ENCODE measurements around the gene SPPL3. TPM values are rescaled to one million over a fixed set of nuclear protein-coding genes. Genes with fewer than 3 reads are reported as not detected.

SPPL3 gene
- total and polyA plus RNA-seq, 12 donors: 9.7 to 45.0 (median 35.7) TPM

DNA sequence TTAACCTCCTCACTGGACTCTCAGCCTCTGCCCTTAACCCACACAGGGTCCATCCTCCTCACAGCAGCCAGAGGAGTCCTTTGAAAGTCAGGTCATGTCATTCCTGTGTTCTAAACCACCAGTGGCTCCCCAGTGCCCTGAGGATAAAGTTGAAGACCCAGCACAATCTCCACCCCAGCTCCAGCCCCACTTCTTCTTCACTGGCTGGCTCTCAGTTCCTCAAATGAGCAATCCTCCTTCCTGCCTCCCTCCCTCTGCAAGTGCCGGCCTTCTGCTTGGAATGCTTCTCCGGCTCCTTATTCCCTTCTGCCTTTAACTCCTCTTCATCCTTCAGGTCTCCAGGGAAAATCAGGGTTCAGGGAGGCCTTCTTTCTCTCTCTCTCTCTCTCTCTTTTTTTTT is 32.0 kb upstream of the SPPL3 start:
- Histone ChIP-seq H3K27me3 (peaks cover 0 to 24% (median 0%) of the 10 kb centered on the region in 7 donors), H3K4me3 (no peak overlapping the region), H3K4me1 (peaks cover 0 to 34% (median 0%) of the 10 kb centered on the region in 9 donors), H3K27ac (peak overlapping the region in 2 of 10 donors; percentile 31 to 75), H3K36me3 (no peaks in the 10 kb centered on the region), H3K9me3 (no peaks in the 10 kb centered on the region)
- ATAC-seq: peak in 6 of 8 donors; percentile 34 to 81 (median 60)
- no peak for TF ChIP-seq CTCF (IDR thresholded peaks at IDR 0.05)
- peak; percentile 12 to 20 for DNase-seq
- WGBS, 2 donors: 43% methylated on average over 2 of the region's 2 CpGs
- intact Hi-C loops (cut with DNase I): no loop called here

DNA sequence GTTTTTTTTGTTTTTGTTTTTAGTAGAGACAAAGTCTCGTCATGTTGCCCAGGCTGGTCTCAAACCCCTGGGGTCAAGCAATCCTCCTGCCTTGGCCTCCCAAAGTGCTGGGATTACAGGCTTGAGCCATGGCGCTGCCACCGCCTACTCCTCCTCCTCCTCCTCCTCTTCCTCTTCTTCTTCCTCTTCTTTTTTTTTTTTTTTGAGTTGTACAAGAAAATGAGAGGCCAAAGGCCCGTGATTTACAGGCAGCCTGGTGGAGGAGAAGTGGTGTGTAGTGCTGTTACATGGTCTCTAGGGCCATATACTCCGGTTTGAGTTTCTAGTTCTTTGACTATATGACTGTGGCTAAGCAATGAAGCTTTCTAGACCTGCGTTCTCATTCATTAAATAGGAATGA is 29.6 kb upstream of the SPPL3 start:
- WGBS, 2 donors: 82 to 84% methylated on average over 6 of the region's 6 CpGs
- intact Hi-C loops (cut with DNase I): no loop called here

DNA sequence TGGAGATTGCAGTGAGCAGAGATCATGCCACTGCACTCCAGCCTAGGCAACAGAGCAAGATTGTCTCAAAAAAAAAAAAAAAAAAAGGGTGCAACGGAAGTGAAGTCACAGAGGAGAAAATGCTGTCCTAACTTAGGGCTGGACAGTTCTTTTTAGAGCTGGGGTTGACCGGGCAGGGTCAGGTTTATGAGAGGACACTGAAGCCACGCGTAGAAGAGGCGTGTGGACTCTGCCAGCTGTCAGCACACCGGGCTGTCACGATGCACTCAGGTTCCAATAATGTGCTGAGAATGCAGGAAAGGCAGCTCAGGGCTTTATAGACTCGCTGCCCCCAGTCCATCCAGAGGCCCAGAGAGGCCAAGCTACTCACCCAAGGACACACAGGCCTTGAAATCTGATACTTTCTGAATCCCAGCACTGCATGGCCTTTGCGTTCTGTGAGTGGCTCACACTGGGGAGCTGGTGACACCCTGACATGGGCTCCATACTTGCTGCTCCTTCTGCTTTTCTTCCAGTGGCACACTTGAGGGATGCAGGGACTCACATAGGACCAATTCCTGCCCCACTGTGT is 28.9 kb upstream of the SPPL3 start:
- H3K9me3 ChIP-seq: no peaks in the 10 kb centered on the region
- TF ChIP-seq CTCF (IDR thresholded peaks at IDR 0.05): no peak
- ATAC-seq: peak in 1 of 8 donors; percentile 35
- peaks cover 0 to 11% (median 0%) of the 10 kb centered on the region in 7 donors for H3K27me3 ChIP-seq
- intact Hi-C loops (cut with DNase I): no loop called here
- H3K36me3 ChIP-seq: no peaks in the 10 kb centered on the region
- peaks cover 0 to 20% (median 0%) of the 10 kb centered on the region in 9 donors for H3K4me1 ChIP-seq
- no peak for DNase-seq
- H3K4me3 ChIP-seq: no peak overlapping the region
- 50 to 58% methylated on average over 9 of the region's 9 CpGs for WGBS, 2 donors
- no peak overlapping the region for H3K27ac ChIP-seq

More for the DNA sequence above, 29.6 kb upstream of the SPPL3 start:
- H3K4me1 ChIP-seq: peaks cover 0 to 22% (median 0%) of the 10 kb centered on the region in 9 donors
- H3K9me3 ChIP-seq: no peaks in the 10 kb centered on the region
- H3K36me3 ChIP-seq: no peaks in the 10 kb centered on the region
- ATAC-seq (no peak), DNase-seq (no peak)
- H3K27ac ChIP-seq: no peak overlapping the region
- no peak overlapping the region for H3K4me3 ChIP-seq
- peaks cover 0 to 17% (median 0%) of the 10 kb centered on the region in 7 donors for H3K27me3 ChIP-seq
- no peak for TF ChIP-seq CTCF (IDR thresholded peaks at IDR 0.05)

DNA sequence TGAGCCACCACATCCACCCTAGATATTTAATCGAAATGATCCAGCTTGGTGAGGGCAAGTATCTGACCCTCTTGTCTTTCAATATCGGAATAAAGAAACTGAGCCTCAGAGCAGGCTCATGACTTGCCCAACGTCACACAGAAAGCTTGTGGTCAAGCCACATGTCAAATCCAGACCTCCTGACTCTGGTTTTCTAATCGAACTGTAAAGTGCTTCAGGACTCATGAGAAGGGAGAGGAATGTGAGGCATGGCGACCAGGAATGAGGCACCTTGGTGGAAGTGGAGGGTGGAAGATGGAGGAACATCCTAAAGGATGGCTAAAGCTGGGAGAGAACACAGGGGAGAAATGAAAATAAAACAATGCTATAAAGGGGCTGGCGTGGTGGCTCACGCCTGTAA is 27.9 kb upstream of the SPPL3 start:
- WGBS, 2 donors: 82 to 84% methylated on average over 7 of the region's 7 CpGs

More for the DNA sequence above, 27.9 kb upstream of the SPPL3 start:
- Histone ChIP-seq H3K36me3 (no peaks in the 10 kb centered on the region), H3K27ac (no peak overlapping the region), H3K9me3 (no peaks in the 10 kb centered on the region), H3K4me1 (peaks cover 0 to 20% (median 0%) of the 10 kb centered on the region in 9 donors), H3K27me3 (peaks cover 0 to 1% (median 0%) of the 10 kb centered on the region in 7 donors), H3K4me3 (no peak overlapping the region)
- intact Hi-C loops (cut with DNase I): no loop called here
- DNase-seq (no peak), ATAC-seq (no peak)
- TF ChIP-seq CTCF (IDR thresholded peaks at IDR 0.05): no peak
